ENCODE results near the gene TXNDC8. TPM values are rescaled to one million over a fixed set of nuclear protein-coding genes. Genes with fewer than 3 reads are reported as not detected.

The TXNDC8 gene
- total and polyA plus RNA-seq, 2 experiments from 2014 or later = not detected

DNA sequence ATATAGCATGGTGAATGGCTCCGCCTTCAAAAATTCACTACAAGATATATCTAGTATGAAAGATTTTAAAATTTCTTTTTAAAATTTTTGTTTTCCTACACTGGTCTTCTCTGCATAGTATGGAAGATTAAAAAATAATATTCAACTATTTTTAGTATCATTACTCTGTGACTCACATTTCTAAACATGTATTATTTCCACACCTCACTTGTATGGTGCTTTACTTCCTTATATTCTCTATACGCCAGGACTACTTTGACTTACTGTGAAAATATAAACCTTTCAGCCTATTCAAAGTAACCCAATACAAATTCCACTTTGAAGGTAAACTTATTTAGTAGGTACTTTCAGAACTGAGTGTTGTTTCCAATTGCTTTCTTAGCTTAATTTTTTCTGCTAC is 26.8 kb upstream of the TXNDC8 start:
- no peak overlapping the region for H3K4me3 ChIP-seq
- H3K4me1 ChIP-seq (ENCODE audit: insufficient read depth) = no peaks in the 10 kb centered on the region
- H3K9me2 ChIP-seq (ENCODE audit: insufficient read depth) = no peaks in the 10 kb centered on the region
- H3K4me2 ChIP-seq = no peak overlapping the region
- no peaks in the 10 kb centered on the region for H3K79me2 ChIP-seq (replicated peaks; ENCODE audit: insufficient read depth)
- no peak overlapping the region for H3K27ac Mint-ChIP-seq
- H3K27me3 ChIP-seq (ENCODE audit: insufficient read depth) = no peaks in the 10 kb centered on the region
- H3K4me3 Mint-ChIP-seq = no peak overlapping the region
- ATAC-seq (no peak), DNase-seq (ENCODE audit: low spot score) (no peak)
- no peaks in the 10 kb centered on the region for H3K36me3 ChIP-seq (ENCODE audit: insufficient read depth)
- no peaks in the 10 kb centered on the region for H3K4me1 Mint-ChIP-seq
- H3K27me3 Mint-ChIP-seq (ENCODE audit: insufficient read depth, low read depth, poor library complexity) = no peaks in the 10 kb centered on the region
- no peak overlapping the region for H3K27ac ChIP-seq (ENCODE audit: low read depth)
- no peaks in the 10 kb centered on the region for H3F3A ChIP-seq (replicated peaks; ENCODE audit: low read depth)
- H4K20me1 ChIP-seq (replicated peaks; ENCODE audit: insufficient read depth) = no peaks in the 10 kb centered on the region
- TF ChIP-seq EZH2 (IDR thresholded peaks at IDR 0.05; ENCODE audit: low read depth, unreplicated experiment) (no peak), ZNF331 (CRISPR knock-in tag; IDR thresholded peaks at IDR 0.05; ENCODE audit: low read depth) (no peak), STAT1 (IDR thresholded peaks at IDR 0.05; ENCODE audit: unreplicated experiment) (no peak), NANOG (IDR thresholded peaks at IDR 0.05; ENCODE audit: borderline replicate concordance) (no peak), JUNB (IDR thresholded peaks at IDR 0.05; ENCODE audit: unreplicated experiment) (no peak), ZNF114 (CRISPR knock-in tag; IDR thresholded peaks at IDR 0.05) (no peak), CREB1 (CRISPR knock-in tag; IDR thresholded peaks at IDR 0.05; ENCODE audit: low read depth) (no peak), EZH2phosphoT487 (IDR thresholded peaks at IDR 0.05; ENCODE audit: unreplicated experiment) (no peak)
- TF ChIP-seq, protein P1, sequence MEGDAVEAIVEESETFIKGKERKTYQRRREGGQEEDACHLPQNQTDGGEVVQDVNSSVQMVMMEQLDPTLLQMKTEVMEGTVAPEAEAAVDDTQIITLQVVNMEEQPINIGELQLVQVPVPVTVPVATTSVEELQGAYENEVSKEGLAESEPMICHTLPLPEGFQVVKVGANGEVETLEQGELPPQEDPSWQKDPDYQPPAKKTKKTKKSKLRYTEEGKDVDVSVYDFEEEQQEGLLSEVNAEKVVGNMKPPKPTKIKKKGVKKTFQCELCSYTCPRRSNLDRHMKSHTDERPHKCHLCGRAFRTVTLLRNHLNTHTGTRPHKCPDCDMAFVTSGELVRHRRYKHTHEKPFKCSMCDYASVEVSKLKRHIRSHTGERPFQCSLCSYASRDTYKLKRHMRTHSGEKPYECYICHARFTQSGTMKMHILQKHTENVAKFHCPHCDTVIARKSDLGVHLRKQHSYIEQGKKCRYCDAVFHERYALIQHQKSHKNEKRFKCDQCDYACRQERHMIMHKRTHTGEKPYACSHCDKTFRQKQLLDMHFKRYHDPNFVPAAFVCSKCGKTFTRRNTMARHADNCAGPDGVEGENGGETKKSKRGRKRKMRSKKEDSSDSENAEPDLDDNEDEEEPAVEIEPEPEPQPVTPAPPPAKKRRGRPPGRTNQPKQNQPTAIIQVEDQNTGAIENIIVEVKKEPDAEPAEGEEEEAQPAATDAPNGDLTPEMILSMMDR (conservative IDR thresholded peaks at IDR 0.05; ENCODE audit: low read depth in 2 of 2) = no peak
- TF ChIP-seq, protein P2, sequence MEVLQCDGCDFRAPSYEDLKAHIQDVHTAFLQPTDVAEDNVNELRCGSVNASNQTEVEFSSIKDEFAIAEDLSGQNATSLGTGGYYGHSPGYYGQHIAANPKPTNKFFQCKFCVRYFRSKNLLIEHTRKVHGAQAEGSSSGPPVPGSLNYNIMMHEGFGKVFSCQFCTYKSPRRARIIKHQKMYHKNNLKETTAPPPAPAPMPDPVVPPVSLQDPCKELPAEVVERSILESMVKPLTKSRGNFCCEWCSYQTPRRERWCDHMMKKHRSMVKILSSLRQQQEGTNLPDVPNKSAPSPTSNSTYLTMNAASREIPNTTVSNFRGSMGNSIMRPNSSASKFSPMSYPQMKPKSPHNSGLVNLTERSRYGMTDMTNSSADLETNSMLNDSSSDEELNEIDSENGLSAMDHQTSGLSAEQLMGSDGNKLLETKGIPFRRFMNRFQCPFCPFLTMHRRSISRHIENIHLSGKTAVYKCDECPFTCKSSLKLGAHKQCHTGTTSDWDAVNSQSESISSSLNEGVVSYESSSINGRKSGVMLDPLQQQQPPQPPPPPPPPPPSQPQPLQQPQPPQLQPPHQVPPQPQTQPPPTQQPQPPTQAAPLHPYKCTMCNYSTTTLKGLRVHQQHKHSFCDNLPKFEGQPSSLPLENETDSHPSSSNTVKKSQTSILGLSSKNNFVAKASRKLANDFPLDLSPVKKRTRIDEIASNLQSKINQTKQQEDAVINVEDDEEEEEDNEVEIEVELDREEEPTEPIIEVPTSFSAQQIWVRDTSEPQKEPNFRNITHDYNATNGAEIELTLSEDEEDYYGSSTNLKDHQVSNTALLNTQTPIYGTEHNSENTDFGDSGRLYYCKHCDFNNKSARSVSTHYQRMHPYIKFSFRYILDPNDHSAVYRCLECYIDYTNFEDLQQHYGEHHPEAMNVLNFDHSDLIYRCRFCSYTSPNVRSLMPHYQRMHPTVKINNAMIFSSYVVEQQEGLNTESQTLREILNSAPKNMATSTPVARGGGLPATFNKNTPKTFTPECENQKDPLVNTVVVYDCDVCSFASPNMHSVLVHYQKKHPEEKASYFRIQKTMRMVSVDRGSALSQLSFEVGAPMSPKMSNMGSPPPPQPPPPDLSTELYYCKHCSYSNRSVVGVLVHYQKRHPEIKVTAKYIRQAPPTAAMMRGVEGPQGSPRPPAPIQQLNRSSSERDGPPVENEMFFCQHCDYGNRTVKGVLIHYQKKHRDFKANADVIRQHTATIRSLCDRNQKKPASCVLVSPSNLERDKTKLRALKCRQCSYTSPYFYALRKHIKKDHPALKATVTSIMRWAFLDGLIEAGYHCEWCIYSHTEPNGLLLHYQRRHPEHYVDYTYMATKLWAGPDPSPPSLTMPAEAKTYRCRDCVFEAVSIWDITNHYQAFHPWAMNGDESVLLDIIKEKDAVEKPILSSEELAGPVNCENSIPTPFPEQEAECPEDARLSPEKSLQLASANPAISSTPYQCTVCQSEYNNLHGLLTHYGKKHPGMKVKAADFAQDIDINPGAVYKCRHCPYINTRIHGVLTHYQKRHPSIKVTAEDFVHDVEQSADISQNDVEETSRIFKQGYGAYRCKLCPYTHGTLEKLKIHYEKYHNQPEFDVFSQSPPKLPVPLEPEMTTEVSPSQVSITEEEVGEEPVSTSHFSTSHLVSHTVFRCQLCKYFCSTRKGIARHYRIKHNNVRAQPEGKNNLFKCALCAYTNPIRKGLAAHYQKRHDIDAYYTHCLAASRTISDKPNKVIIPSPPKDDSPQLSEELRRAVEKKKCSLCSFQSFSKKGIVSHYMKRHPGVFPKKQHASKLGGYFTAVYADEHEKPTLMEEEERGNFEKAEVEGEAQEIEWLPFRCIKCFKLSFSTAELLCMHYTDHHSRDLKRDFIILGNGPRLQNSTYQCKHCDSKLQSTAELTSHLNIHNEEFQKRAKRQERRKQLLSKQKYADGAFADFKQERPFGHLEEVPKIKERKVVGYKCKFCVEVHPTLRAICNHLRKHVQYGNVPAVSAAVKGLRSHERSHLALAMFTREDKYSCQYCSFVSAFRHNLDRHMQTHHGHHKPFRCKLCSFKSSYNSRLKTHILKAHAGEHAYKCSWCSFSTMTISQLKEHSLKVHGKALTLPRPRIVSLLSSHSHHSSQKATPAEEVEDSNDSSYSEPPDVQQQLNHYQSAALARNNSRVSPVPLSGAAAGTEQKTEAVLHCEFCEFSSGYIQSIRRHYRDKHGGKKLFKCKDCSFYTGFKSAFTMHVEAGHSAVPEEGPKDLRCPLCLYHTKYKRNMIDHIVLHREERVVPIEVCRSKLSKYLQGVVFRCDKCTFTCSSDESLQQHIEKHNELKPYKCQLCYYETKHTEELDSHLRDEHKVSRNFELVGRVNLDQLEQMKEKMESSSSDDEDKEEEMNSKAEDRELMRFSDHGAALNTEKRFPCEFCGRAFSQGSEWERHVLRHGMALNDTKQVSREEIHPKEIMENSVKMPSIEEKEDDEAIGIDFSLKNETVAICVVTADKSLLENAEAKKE (CRISPR knock-in tag; IDR thresholded peaks at IDR 0.05) = no peak
- TF ChIP-seq, protein P3, sequence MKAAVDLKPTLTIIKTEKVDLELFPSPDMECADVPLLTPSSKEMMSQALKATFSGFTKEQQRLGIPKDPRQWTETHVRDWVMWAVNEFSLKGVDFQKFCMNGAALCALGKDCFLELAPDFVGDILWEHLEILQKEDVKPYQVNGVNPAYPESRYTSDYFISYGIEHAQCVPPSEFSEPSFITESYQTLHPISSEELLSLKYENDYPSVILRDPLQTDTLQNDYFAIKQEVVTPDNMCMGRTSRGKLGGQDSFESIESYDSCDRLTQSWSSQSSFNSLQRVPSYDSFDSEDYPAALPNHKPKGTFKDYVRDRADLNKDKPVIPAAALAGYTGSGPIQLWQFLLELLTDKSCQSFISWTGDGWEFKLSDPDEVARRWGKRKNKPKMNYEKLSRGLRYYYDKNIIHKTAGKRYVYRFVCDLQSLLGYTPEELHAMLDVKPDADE (IDR thresholded peaks at IDR 0.05) = no peak
- TF ChIP-seq, protein P4, sequence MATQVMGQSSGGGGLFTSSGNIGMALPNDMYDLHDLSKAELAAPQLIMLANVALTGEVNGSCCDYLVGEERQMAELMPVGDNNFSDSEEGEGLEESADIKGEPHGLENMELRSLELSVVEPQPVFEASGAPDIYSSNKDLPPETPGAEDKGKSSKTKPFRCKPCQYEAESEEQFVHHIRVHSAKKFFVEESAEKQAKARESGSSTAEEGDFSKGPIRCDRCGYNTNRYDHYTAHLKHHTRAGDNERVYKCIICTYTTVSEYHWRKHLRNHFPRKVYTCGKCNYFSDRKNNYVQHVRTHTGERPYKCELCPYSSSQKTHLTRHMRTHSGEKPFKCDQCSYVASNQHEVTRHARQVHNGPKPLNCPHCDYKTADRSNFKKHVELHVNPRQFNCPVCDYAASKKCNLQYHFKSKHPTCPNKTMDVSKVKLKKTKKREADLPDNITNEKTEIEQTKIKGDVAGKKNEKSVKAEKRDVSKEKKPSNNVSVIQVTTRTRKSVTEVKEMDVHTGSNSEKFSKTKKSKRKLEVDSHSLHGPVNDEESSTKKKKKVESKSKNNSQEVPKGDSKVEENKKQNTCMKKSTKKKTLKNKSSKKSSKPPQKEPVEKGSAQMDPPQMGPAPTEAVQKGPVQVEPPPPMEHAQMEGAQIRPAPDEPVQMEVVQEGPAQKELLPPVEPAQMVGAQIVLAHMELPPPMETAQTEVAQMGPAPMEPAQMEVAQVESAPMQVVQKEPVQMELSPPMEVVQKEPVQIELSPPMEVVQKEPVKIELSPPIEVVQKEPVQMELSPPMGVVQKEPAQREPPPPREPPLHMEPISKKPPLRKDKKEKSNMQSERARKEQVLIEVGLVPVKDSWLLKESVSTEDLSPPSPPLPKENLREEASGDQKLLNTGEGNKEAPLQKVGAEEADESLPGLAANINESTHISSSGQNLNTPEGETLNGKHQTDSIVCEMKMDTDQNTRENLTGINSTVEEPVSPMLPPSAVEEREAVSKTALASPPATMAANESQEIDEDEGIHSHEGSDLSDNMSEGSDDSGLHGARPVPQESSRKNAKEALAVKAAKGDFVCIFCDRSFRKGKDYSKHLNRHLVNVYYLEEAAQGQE (IDR thresholded peaks at IDR 0.05; ENCODE audit: unreplicated experiment) = no peak
- H2AFZ ChIP-seq = no peak overlapping the region
- no peaks in the 10 kb centered on the region for H3K36me3 Mint-ChIP-seq (ENCODE audit: low read depth)
- H3K9me3 Mint-ChIP-seq = no peaks in the 10 kb centered on the region
